ENCODE data around the gene RABGAP1L.
"Not testable (repeated sequence)": the region's sequence is repeated elsewhere in the genome, so short reads cannot be mapped to it uniquely, and the experiment has no call there.

Gene RABGAP1L

GRCh38 chr1:174841747-174842146, 682.4 kb downstream of the RABGAP1L start:
- no peak for DNase-seq

DNA sequence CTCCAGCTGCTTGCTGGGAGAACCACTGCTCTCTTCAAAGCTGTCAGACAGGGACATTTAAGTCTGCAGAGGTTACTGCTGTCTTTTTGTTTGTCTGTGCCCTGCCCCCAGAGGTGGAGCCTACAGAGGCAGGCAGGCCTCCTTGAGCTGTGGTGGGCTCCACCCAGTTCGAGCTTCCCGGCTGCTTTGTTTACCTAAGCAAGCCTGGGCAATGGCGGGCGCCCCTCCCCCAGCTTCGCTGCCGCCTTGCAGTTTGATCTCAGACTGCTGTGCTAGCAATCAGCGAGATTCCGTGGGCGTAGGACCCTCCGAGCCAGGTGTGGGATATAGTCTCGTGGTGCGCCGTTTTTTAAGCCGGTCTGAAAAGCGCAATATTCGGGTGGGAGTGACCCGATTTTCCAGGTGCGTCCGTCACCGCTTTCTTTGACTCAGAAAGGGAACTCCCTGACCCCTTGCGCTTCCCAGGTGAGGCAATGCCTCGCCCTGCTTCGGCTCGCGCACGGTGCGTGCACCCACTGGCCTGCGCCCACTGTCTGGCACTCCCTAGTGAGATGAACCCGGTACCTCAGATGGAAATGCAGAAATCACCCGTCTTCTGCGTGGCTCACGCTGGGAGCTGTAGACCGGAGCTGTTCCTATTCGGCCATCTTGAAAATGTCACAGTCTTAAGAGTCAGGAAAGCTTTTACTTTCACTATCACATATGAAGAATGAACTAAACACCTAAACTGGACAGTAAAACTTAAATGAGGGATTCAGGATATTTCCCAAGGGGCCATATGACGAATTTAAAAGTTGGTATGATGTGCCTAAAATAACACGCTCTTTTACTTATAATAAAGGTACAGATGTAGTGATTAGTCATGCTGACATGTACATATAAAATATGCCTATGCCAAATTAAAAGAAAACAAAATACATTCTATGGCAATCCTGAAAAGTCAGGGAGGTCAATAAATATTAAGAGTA, 689.6 kb downstream of the RABGAP1L start:
- not testable (repeated sequence) for DNase-seq

- no peak for DNase-seq
Measured at GRCh38 chr1:174850726-174851125, 691.4 kb downstream of the RABGAP1L start.

GRCh38 chr1:174858301-174858700, 699.0 kb downstream of the RABGAP1L start:
- DNase-seq, result no peak

- DNase-seq, result no peak
Measured at GRCh38 chr1:174870319-174870718, 711.0 kb downstream of the RABGAP1L start.

- no peak for DNase-seq
Measured at GRCh38 chr1:174871886-174872285, 712.6 kb downstream of the RABGAP1L start.

GRCh38 chr1:174872615-174873058, 713.3 kb downstream of the RABGAP1L start:
- DNase-seq, result no peak

DNA sequence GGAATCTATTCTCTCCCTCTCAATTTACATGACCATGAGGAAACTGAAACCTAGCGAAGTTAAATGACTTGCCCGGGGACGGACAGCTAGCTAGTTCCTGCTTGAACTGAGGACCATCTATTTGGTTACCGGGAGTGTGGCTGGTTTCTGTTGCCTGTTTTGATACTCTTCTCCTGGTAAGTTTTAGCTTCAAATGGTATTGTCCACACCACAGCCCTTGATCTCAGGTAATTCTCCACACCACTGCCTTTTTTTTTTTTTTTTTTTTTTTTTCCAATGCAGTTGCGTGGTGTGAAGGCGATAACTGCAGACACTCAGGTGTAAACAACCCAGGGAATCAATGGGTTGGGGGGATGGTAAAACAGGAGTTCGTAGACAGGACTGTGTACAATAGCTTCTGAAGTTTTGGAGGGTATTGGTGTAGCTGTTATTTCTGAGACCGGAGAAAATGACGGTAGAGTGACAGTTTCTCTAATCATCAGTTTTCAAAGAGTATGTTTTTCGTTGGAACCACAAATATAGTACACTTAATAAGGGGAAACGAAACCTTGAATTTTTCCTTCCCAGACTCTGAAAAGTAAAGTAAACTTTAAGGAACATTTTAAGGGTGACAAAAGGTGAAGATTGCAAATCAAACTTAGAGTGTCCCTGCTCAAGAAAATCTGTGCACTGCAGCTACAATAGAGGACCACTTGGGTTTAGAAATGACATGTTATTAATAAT, 715.2 kb downstream of the RABGAP1L start:
- DNase-seq, result no peak

- no peak for DNase-seq
Measured at GRCh38 chr1:174875306-174875705, 716.0 kb downstream of the RABGAP1L start.

DNA sequence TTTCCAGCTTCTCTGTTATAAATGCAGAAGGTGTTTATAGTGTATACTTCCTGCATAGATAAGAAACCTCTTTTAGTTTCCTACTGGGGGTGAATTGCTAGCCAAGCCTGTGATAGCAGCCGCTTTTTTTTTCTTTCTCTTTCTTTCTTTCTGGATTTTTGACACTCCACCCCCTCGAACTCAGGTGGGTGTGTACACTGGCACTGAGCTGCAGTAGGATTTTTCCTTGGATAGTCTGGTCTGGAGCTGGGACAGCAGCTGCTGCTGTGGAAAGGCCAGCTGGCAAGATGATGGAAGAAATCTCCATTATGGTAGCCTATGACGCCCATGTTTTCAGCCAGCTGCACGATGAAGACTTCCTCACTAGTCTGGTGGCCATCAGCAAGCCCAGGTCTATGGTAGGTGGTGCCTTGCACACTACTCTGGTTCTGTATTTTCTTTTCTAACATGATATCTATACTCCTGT, 717.9 kb downstream of the RABGAP1L start:
- DNase-seq, result no peak

DNA sequence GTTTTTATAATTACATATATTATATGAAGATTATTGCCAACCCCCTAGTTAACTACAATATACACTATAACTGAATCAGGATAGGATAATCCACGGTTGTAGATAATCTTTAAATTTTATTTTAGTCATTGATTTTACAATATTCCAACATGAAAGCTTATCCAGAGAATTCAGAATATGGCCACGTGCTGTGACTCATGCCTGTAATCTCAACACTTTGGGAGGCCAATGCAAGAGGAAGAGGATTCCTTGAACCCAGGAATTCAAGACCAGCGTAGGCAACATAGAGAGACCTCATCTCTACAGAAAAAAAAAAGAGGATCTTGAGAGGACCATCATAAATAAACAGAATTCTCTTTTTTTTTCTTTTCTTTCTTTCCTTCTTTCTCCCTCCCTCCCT, 720.9 kb downstream of the RABGAP1L start:
- no peak for DNase-seq

GRCh38 chr1:174883409-174883808, 724.1 kb downstream of the RABGAP1L start:
- DNase-seq, result no peak

DNA sequence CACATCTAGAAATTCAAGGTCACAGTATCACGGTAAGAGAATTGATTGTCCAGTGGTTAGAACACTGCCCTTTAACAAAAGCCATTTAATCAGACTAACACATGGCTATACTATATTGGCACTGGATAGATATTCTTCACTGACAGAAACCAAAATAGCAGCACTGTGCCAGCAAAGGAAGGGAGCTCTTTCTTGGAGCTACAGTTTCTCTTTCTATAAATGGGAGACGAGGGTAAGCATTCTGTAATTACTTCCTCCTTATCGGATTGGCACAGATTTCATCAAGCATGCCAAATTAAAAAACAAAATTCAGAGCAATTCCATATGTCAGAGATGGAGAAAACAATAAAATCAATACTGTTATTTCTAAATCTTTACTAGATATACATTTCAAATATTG, 724.7 kb downstream of the RABGAP1L start:
- DNase-seq, result no peak

GRCh38 chr1:174884566-174884965, 725.2 kb downstream of the RABGAP1L start:
- DNase-seq, result no peak

DNA sequence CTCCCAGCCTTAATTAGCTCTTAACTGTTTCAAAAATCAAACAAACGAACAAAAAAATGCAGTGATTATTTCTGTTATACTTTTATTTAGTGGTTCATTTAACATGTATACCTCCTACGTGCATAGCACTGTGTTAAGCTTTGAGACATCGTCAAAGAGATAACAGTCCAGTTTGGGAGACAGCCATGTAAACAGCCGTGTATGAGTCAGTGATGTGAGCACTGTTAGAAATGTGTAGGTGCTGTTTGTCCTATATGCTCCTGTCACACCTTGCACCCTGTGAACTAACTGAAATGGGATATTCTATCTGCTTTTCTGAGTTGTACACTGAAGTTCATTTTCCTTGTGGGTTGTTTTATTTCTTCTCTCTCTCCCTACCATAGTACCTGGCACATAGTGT, 730.7 kb downstream of the RABGAP1L start:
- DNase-seq, result no peak

DNA sequence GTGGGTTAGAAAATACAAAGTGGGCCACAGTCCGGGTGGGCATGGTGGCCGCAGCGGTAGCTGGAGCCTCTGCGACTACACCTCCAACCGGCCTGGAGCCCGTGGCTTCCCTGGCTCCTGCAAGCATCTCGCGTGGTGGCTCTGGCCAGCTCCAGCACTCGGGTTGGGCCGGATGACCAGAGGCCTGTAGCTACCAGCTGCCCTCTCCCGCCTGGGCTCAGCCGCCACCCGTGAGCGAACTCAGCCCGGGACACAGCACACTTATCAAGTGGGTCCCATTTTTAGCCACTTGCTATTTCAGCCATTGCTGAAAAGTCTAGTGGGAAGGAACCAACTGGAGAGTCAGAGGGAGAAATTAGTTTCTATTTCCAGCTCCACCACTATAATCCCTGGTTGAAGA, 732.7 kb downstream of the RABGAP1L start:
- DNase-seq, result no peak

- no peak for DNase-seq
Measured at GRCh38 chr1:174894117-174894762, 734.9 kb downstream of the RABGAP1L start.

DNA sequence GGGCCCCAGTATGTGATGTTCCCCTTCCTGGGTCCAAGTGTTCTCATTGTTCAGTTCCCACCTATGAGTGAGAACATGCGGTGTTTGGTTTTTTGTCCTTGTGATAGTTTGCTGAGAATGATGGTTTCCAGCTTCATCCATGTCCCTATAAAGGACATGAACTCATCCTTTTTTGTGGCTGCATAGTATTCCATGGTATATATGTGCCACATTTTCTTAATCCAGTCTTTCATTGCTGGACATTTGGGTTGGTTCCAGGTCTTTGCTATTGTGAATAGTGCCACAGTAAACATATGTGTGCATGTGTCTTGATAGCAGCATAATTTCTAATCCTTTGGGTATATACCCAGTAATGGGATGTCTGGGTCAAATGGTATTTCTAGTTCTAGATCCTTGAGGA, 736.3 kb downstream of the RABGAP1L start:
- not testable (repeated sequence) for DNase-seq

DNA sequence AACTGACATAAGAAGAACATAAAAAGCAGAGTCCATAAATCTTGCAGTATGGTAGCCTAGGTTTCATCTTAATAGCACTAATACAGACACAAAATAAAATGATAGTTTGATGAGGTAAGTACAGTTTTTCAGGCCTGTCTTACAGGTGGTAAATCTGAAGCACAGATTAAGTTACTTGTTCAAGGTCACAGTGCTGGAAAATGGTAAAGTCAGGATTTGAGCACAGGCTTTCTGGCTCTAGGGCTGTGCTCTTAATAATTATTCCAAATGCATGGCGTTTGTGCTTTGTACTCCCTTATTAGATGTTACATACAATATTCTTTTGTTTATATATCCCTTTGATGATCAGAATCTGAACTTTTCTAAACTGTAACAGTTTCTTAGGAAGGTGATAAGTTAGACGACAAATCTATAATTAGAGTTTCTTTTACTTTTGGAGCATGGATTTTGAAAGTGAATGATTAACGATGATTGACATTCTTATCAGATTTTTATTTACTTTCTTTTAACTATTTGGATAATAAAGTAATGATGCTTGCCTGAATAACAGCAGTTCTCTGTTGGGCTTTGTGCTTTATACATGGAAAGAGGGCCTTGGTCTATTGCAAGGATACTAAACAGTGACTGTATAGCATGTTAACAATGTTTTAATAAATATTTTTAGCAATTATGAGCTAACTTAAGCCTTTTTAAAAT, 738.9 kb downstream of the RABGAP1L start:
- no peak for DNase-seq

DNA sequence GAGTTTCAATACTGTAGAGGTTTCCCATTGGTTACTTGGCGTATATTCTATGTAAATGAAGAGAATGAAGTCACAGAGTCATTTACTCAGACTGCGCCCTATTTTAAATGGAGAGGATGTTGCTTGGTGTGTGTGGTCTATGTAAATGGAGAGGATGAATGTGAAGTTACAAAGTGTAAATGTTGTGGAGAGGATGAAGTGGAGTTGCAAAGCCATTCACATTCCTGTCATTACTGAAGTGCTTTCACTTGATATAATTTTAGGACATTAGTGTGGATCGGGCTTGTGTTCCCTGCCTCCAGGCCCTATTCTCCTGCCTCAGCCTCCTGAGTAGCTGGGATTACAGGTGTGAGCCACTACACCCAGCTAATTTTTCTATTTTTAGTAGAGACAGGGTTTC, 741.0 kb downstream of the RABGAP1L start:
- no peak for DNase-seq

DNA sequence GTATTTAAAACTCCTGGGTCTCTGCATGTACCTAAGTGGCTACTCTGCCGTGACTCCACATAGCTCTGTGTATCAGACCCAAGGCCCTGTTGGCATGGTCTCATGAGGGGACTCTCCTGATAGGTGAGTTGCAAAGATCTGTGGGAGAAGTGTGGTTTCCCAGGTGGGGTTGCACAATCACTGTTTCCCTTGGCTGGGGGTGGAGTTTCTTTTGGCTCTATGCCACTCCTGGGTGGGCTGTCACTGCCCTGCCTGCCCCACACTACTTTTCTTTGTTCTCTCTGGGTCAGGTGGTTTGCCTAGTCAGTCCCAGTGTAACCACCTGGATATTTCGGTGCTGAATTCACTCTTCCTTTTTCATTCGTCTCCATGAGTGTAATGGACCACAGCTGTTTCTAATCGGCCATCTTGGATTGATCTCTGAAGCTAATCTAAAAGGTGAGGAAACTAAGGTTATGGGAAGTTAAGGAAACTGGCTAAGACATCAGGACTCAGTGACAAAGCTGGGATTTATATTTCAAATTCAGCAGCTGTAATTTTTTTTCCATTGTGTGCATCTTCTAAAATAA, 743.3 kb downstream of the RABGAP1L start:
- no peak for DNase-seq

DNA sequence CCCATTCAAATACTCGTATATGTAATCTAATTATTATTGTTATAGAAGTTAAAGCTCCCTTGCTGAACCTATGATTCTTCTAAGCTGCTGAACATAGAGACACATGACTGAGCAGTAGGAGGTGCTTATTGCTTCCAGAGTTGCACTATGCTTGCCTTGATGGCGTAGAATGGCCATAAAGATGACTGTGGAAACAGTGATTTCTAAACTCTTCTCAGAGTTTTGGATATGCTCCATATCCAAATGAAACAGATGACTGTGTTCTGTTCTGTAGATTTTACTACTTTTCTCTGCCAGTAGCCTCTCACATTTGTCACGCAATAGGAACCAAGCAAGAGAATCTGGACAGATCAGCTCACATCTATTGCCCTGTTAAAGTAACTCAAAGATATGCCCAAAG, 752.3 kb downstream of the RABGAP1L start:
- no peak for DNase-seq
